ENCODE measurements around the gene STYX.

DNA sequence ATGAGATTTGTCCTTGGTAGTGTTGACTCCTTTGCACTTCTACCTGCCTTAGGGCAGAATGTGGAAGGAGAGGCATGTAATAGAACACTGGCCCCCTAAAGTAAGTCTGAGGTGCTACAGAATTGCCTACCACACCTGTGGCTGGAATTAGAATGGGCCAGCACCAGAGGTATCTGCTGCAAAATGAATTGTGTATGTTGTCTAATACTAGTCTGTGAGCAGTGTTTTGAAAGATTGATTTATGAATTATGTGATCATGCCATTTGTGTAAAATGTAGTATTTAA, 5.7 kb upstream of the STYX start:
- TF ChIP-seq, protein P1, sequence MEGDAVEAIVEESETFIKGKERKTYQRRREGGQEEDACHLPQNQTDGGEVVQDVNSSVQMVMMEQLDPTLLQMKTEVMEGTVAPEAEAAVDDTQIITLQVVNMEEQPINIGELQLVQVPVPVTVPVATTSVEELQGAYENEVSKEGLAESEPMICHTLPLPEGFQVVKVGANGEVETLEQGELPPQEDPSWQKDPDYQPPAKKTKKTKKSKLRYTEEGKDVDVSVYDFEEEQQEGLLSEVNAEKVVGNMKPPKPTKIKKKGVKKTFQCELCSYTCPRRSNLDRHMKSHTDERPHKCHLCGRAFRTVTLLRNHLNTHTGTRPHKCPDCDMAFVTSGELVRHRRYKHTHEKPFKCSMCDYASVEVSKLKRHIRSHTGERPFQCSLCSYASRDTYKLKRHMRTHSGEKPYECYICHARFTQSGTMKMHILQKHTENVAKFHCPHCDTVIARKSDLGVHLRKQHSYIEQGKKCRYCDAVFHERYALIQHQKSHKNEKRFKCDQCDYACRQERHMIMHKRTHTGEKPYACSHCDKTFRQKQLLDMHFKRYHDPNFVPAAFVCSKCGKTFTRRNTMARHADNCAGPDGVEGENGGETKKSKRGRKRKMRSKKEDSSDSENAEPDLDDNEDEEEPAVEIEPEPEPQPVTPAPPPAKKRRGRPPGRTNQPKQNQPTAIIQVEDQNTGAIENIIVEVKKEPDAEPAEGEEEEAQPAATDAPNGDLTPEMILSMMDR (IDR thresholded peaks at IDR 0.05) = no peak
- no peak for TF ChIP-seq POLR2AphosphoS5 (IDR thresholded peaks at IDR 0.05)
